HepG2 (cell line): ENCODE data around the gene UPB1. TPM values are rescaled to one million over a fixed set of nuclear protein-coding genes. Genes with fewer than 3 reads are reported as not detected.

Source experiments
- BHLHE40 ChIP-seq: IDR thresholded peaks from 2 replicates; pipeline ENCODE4 v1.6.1; 2011; ENCODE audit warnings: low read length, improper control_type of control experiment
- ETV5 ChIP-seq: IDR thresholded peaks from 2 replicates; pipeline ENCODE4 v1.6.1; 2018; ENCODE audit warnings: missing biosample characterization, missing genetic modification reagents, inconsistent platforms, borderline replicate concordance
- HIC2 ChIP-seq: sonication (generic); formaldehyde crosslinking; IDR thresholded peaks from 2 replicates; pipeline ENCODE4 v1.9.0; 2022; ENCODE audit warnings: low read depth, missing genetic modification reagents
- HINFP ChIP-seq: sonication (generic); formaldehyde crosslinking; IDR thresholded peaks from 2 replicates; pipeline ENCODE4 v1.4.0; 2020; ENCODE audit warnings: low read depth, mild to moderate bottlenecking, missing genetic modification reagents
- HOXA3 ChIP-seq: sonication (generic); formaldehyde crosslinking; IDR thresholded peaks from 2 replicates; pipeline ENCODE4 v1.5.0; 2020; ENCODE audit warnings: missing genetic modification reagents
- HOXD1 ChIP-seq: sonication (generic); formaldehyde crosslinking; IDR thresholded peaks from 2 replicates; pipeline ENCODE4 v1.5.0; 2020; ENCODE audit warnings: missing genetic modification reagents
- PATZ1 ChIP-seq: sonication (generic); formaldehyde crosslinking; IDR thresholded peaks from 2 replicates; pipeline ENCODE4 v1.4.0; 2020; ENCODE audit warnings: missing genetic modification reagents
- PITX1 ChIP-seq: sonication (generic); formaldehyde crosslinking; IDR thresholded peaks from 2 replicates; pipeline ENCODE4 v1.5.1; 2020; ENCODE audit warnings: mild to moderate bottlenecking, missing genetic modification reagents
- POLR2AphosphoS5 ChIP-seq: IDR thresholded peaks from 2 replicates; pipeline ENCODE4 v1.6.1; 2012; ENCODE audit warnings: low read depth, low read length
- PRPF4 ChIP-seq: fragments of 200-400 bp; formaldehyde crosslinking; IDR thresholded peaks from 2 replicates; pipeline ENCODE4 v1.6.1; 2016; ENCODE audit warnings: low read length, low read depth; ENCODE audit not compliant: poor library complexity, severe bottlenecking
- RCOR2 ChIP-seq: IDR thresholded peaks from 2 replicates; pipeline ENCODE4 v1.6.1; 2016; ENCODE audit warnings: missing biosample characterization, missing genetic modification reagents
- SOX13 ChIP-seq, 3 experiments: fragments of 450-650 bp in 1 of 3; sonication (generic) in 1 of 3; formaldehyde crosslinking in 1 of 3; IDR thresholded peaks in 2 of 3; conservative IDR thresholded peaks in 1 of 3; 2 replicates each; pipeline versions ENCODE4 v1.5.0 to v1.6.1; 2016 to 2020; ENCODE audit warnings: antibody characterized with exemption in 1 of 3, mild to moderate bottlenecking in 1 of 3, missing compliant biosample characterization in 1 of 3, missing genetic modification reagents in 1 of 3, moderate library complexity in 1 of 3
- TBX2 ChIP-seq: sonication (generic); formaldehyde crosslinking; IDR thresholded peaks from 2 replicates; pipeline ENCODE4 v1.5.0; 2020; ENCODE audit warnings: missing genetic modification reagents, mild to moderate bottlenecking, borderline replicate concordance
- TBX3 ChIP-seq: fragments of 450-650 bp; IDR thresholded peaks from 2 replicates; pipeline ENCODE4 v1.6.1; 2017; ENCODE audit warnings: antibody characterized with exemption, mild to moderate bottlenecking, inconsistent platforms, borderline replicate concordance
- TEAD3 ChIP-seq: optimal IDR thresholded peaks from 2 replicates; pipeline ENCODE3; 2016; ENCODE audit warnings: borderline replicate concordance
- ZFY ChIP-seq: sonication (generic); formaldehyde crosslinking; IDR thresholded peaks from 2 replicates; pipeline ENCODE4 v1.4.0; 2020; ENCODE audit warnings: missing genetic modification reagents
- polyA plus RNA-seq, 8 experiments: library from polyadenylated mRNA; depleted of rRNA in 3 of 8; stranded (reverse) in 7 of 8; unstranded in 1 of 8; fragments of >200 nt; fragmentation: Illumina TruSeq in 4 of 8; extraction: Trizol in 4 of 8; gene quantifications; 2 replicates each; pipeline versions ENCODE4 v1.2.1 to v1.2.3, GENCODE V29; 2011 to 2016; ENCODE audit warnings: low read depth in 4 of 8, missing spikeins in 1 of 8, mixed read lengths in 1 of 8; ENCODE audit not compliant: insufficient read depth in 1 of 8
- total RNA-seq, 5 experiments: library from RNA; depleted of rRNA; stranded (reverse); fragments of >200 nt; fragmentation: Illumina TruSeq; extraction: Trizol; gene quantifications; 2 replicates each; pipeline ENCODE4 v1.2.3, GENCODE V29; 2016; ENCODE audit warnings: low read depth in 1 of 5
- TF ChIP-seq, protein P1 (sequence below): sonication (generic); formaldehyde crosslinking; IDR thresholded peaks from 2 replicates; pipeline ENCODE4 v1.4.0; 2020; ENCODE audit warnings: missing genetic modification reagents
- TF ChIP-seq, protein P2 (sequence below): sonication (generic); formaldehyde crosslinking; IDR thresholded peaks from 2 replicates; pipeline ENCODE4 v1.4.0; 2020; ENCODE audit warnings: missing genetic modification reagents

Gene UPB1
- total and polyA plus RNA-seq, 2 of the 13 experiments (the other 11 are each of a cell fraction or from before 2014, with no cell fraction given) = 0.38 to 1.2 TPM

DNA sequence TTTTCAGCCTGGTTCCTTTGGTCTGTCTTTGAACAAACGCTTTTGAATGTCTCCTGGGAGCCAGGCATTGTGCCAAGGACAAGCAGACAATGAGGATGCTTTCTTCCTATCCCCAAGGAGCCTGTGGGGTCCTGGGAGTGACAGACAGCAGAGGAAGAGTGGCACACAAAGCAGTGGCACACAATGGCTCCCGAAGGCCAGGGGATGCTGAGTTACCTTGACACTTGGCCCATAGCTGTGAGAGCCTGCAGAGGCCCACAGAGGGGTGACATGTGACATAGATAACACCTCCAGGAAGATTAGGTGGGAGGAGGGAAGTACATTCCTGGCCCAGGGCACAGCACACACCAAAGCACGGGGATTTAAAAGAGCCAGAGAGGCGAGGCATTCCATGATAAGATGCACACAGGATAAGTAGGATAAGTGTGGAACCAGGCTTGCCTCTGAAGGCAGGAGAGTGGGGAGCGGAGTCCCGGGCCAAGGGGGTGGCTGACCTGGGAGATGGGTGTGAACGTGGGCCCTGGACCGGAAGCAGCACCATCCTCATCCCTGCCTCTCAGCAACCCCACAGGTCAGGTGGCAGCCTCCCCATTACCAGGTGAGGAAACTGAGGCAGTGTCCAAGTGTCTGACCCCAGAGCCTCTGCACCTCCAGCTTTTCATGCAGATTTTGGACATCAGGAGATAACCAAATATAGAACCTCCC, 6.3 kb downstream of the UPB1 start (continued):
- TF ChIP-seq, protein P1, sequence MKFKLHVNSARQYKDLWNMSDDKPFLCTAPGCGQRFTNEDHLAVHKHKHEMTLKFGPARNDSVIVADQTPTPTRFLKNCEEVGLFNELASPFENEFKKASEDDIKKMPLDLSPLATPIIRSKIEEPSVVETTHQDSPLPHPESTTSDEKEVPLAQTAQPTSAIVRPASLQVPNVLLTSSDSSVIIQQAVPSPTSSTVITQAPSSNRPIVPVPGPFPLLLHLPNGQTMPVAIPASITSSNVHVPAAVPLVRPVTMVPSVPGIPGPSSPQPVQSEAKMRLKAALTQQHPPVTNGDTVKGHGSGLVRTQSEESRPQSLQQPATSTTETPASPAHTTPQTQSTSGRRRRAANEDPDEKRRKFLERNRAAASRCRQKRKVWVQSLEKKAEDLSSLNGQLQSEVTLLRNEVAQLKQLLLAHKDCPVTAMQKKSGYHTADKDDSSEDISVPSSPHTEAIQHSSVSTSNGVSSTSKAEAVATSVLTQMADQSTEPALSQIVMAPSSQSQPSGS (CRISPR knock-in tag) = 0 out of 2 replicates have a peak, but pooled peaks have one; percentile 45
- TF ChIP-seq TEAD3 (CRISPR knock-in tag) (peak; percentile 63), ETV5 (peak; percentile 27; the same call in 1 of the 2 replicates), PRPF4 (no peak), HIC2 (CRISPR knock-in tag) (no peak), BHLHE40 (0 out of 2 replicates have a peak, but pooled peaks have one; percentile 30), TBX3 (peak; percentile 53), PITX1 (CRISPR knock-in tag) (peak; percentile 74; the same call in 1 of the 2 replicates), RCOR2 (CRISPR knock-in tag) (0 out of 2 replicates have a peak, but pooled peaks have one; percentile 15), HOXD1 (CRISPR knock-in tag) (no peak), ZFY (0 out of 2 replicates have a peak, but pooled peaks have one; percentile 11), PATZ1 (CRISPR knock-in tag) (peak; percentile 60), HINFP (CRISPR knock-in tag) (peak; percentile 46; the same call in 1 of the 2 replicates), HOXA3 (peak; percentile 36; the same call in 1 of the 2 replicates), POLR2AphosphoS5 (no peak), SOX13 (IDR thresholded peaks at IDR 0.05) (no peak), SOX13 (CRISPR knock-in tag; conservative IDR thresholded peaks at IDR 0.05 in 1 of 2, IDR thresholded peaks at IDR 0.05 in 1 of 2) (peak in 1 of 2 experiments; percentile 76; a peak in 2 of 4 replicates), TBX2 (peak; percentile 88)
- TF ChIP-seq, protein P2, sequence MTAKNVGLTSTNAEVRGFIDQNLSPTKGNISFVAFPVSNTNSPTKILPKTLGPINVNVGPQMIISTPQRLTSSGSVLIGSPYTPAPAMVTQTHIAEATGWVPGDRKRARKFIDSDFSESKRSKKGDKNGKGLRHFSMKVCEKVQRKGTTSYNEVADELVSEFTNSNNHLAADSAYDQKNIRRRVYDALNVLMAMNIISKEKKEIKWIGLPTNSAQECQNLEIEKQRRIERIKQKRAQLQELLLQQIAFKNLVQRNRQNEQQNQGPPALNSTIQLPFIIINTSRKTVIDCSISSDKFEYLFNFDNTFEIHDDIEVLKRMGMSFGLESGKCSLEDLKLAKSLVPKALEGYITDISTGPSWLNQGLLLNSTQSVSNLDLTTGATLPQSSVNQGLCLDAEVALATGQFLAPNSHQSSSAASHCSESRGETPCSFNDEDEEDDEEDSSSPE (CRISPR knock-in tag) = peak; percentile 49; the same call in 1 of the 2 replicates
